T-helper 2 cell treated with Interferon-gamma antibody and Interleukin-4, amounts not matched to agents 100 ng/mL and 5 ng/mL, for 36 hours (primary cell): ENCODE measurements around the gene ZYG11B. TPM values are rescaled to one million over a fixed set of nuclear protein-coding genes. Genes with fewer than 3 reads are reported as not detected.
"Not testable (repeated sequence)": the region's sequence is repeated elsewhere in the genome, so short reads cannot be mapped to it uniquely, and the experiment has no call there.

Experiments
- intact Hi-C: fragments of 100-400 bp; cut with micrococcal nuclease; formaldehyde crosslinking; loops from one replicate; pipeline ENCODE4 v1.15.1; 2023
- total RNA-seq: library from RNA; stranded (reverse); gene quantifications from 2 replicates; pipeline ENCODE4 v1.2.3, GENCODE V29; 2022

Gene ZYG11B
- total RNA-seq, 1 donor from 2014 or later: 13.3 TPM

GRCh38 chr1:52842643-52843310 lies 116.5 kb downstream of the ZYG11B start, which contains the start of gene ZYG11A:
TSS of gene ZYG11A (plus strand) at chr1:52842760. CDS start at chr1:52842884, 124 bp downstream.
- intact Hi-C loops: loop anchor here (2.0 to 5.0 kb wide), 3 partner anchors 84 to 145 kb away; partner anchors contain the start of genes COA7, SCP2 and ZYG11B

- intact Hi-C loops: not testable (repeated sequence)
Observed at GRCh38 chr1:52845119-52845518, 118.9 kb downstream of the ZYG11B start.

- intact Hi-C loops: no loop called here
Observed at GRCh38 chr1:52848423-52848822, 122.2 kb downstream of the ZYG11B start.

- intact Hi-C loops: no loop called here
Observed at GRCh38 chr1:52850951-52851350, 124.7 kb downstream of the ZYG11B start.

GRCh38 chr1:52852854-52853253 lies 126.6 kb downstream of the ZYG11B start:
- intact Hi-C loops: no loop called here

GRCh38 chr1:52855584-52855983 lies 129.3 kb downstream of the ZYG11B start:
- intact Hi-C loops: no loop called here

GRCh38 chr1:52856026-52856425 lies 129.8 kb downstream of the ZYG11B start:
- intact Hi-C loops: no loop called here

GRCh38 chr1:52857443-52857842 lies 131.2 kb downstream of the ZYG11B start:
- intact Hi-C loops: no loop called here

- intact Hi-C loops: no loop called here
Observed at GRCh38 chr1:52862666-52863458, 136.6 kb downstream of the ZYG11B start.

GRCh38 chr1:52867087-52867863 lies 141.0 kb downstream of the ZYG11B start:
- intact Hi-C loops: no loop called here

GRCh38 chr1:52869727-52870126 lies 143.5 kb downstream of the ZYG11B start:
- intact Hi-C loops: not testable (repeated sequence)

GRCh38 chr1:52876843-52877242 lies 150.6 kb downstream of the ZYG11B start:
- intact Hi-C loops: no loop called here

Other genes with a start within 250 kb of the ZYG11B start
- 57.7 and 70.8 TPM in 2 replicates for gene TUT4, start 173.4 kb upstream of the ZYG11B start, total RNA-seq
- 23.0 and 26.7 TPM in 2 replicates for gene GPX7, start 124.1 kb upstream of the ZYG11B start, total RNA-seq
- gene SHISAL2A, start 93.3 kb upstream of the ZYG11B start, total RNA-seq: 6.1 and 8.4 TPM in 2 replicates
- gene COA7, start 28.1 kb upstream of the ZYG11B start, total RNA-seq: 18.5 and 19.4 TPM in 2 replicates
- gene ZYG11A, start 116.3 kb downstream of the ZYG11B start, total RNA-seq: 0.39 and 0.57 TPM in 2 replicates
- 66.4 and 74.1 TPM in 2 replicates for gene ECHDC2, start 195.3 kb downstream of the ZYG11B start, total RNA-seq
- gene SCP2, start 200.8 kb downstream of the ZYG11B start, total RNA-seq: 82.5 and 95.6 TPM in 2 replicates